ENCODE measurements around the gene AHNAK2. TPM values are rescaled to one million over a fixed set of nuclear protein-coding genes. Genes with fewer than 3 reads are reported as not detected.

The AHNAK2 gene
- total and polyA plus RNA-seq, 9 of the 15 experiments (the other 6 are each of a cell fraction or from before 2014, with no cell fraction given) = 0.04 to 0.09 (median 0.04) TPM; not detected in 6

DNA sequence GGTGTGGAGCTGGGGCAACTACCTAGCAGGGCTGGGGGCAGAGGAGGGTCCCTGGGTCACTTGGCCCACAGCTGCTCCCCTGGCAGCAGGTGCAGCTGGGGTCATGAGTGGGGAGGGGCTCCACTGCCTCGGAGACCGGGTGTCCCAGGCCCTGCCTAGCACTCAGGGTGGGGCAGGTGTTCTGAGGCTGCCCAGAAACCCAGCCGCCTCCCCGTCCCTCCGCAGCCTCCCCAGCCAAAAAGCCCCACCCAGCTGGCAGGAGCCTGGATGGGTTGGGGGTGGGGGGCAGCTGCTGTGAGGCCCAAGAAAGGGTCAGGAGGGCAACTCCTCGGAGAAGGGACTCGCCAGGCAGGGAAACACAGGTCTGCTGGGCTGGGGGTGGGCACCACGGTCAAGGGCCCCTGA, 11.2 kb downstream of the AHNAK2 start (continued):
- no peak for TF ChIP-seq PREB (CRISPR knock-in tag; IDR thresholded peaks at IDR 0.05)
- TF ChIP-seq ATF4 (CRISPR knock-in tag; IDR thresholded peaks at IDR 0.05) = no peak

- Histone ChIP-seq H3K9me3 (replicated peaks; ENCODE audit: control insufficient read depth, insufficient read depth, low read depth, low read length) (no peaks in the 10 kb centered on the region), H2AFZ (ENCODE audit: low read depth, low read length) (no peak overlapping the region), H3K27ac (ENCODE audit: extremely low read depth, low read depth, low read length) (no peak overlapping the region), H4K20me1 (replicated peaks; ENCODE audit: control insufficient read depth, insufficient read depth, low read length) (peaks cover 6% of the 10 kb centered on the region; the same call in 1 of the 2 replicates), H3K36me3 (ENCODE audit: control insufficient read depth, insufficient read depth, low read length) (no peaks in the 10 kb centered on the region), H3K27me3 (ENCODE audit: control insufficient read depth in 2 of 2, insufficient read depth in 2 of 2, low read length in 2 of 2) (peaks cover 5 to 45% of the 10 kb centered on the region in 2 experiments; a peak in 3 of 5 replicates), H3K4me3 (no peak overlapping the region), H3K9ac (ENCODE audit: insufficient read depth in 1 of 2, low read depth in 2 of 2, low read length in 2 of 2) (no peak overlapping the region), H3K4me2 (ENCODE audit: insufficient read depth, low read length) (no peak overlapping the region), H3K4me1 (replicated peaks in 1 of 2; ENCODE audit: control insufficient read depth in 2 of 2, insufficient read depth in 2 of 2, low read length in 2 of 2) (peaks cover 0 to 38% of the 10 kb centered on the region in 2 experiments; a peak in 3 of 5 replicates), H3K79me2 (ENCODE audit: control insufficient read depth, insufficient read depth, low read length) (no peaks in the 10 kb centered on the region), H3K9me1 (ENCODE audit: control insufficient read depth, insufficient read depth, low read length) (no peaks in the 10 kb centered on the region)
- intact Hi-C loops (cut with micrococcal nuclease) (no loop called here), in situ Hi-C loops (cut with MboI) (no loop called here)
- no TSS peak for BruUV-seq (replicated peaks)
- ATAC-seq (no peak), FAIRE-seq (no peak), DNase-seq (ENCODE audit: extremely low read depth in 1 of 4, low spot score in 3 of 4) (no peak)
- 0% methylated on average over 3 of the region's 9 CpGs for WGBS (ENCODE audit: insufficient coverage, low coverage, missing lambda C conversion rate)
- TF ChIP-seq ZNF24 (IDR thresholded peaks at IDR 0.05) = no peak
- TF ChIP-seq, protein P1, sequence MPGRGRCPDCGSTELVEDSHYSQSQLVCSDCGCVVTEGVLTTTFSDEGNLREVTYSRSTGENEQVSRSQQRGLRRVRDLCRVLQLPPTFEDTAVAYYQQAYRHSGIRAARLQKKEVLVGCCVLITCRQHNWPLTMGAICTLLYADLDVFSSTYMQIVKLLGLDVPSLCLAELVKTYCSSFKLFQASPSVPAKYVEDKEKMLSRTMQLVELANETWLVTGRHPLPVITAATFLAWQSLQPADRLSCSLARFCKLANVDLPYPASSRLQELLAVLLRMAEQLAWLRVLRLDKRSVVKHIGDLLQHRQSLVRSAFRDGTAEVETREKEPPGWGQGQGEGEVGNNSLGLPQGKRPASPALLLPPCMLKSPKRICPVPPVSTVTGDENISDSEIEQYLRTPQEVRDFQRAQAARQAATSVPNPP (IDR thresholded peaks at IDR 0.05; ENCODE audit: borderline replicate concordance, insufficient read depth, insufficient read length) = no peak
- no peak for TF ChIP-seq IRF2 (CRISPR knock-in tag; IDR thresholded peaks at IDR 0.05)
- TF ChIP-seq PHB (CRISPR knock-in tag; IDR thresholded peaks at IDR 0.05) = no peak
- TF ChIP-seq, protein P2, sequence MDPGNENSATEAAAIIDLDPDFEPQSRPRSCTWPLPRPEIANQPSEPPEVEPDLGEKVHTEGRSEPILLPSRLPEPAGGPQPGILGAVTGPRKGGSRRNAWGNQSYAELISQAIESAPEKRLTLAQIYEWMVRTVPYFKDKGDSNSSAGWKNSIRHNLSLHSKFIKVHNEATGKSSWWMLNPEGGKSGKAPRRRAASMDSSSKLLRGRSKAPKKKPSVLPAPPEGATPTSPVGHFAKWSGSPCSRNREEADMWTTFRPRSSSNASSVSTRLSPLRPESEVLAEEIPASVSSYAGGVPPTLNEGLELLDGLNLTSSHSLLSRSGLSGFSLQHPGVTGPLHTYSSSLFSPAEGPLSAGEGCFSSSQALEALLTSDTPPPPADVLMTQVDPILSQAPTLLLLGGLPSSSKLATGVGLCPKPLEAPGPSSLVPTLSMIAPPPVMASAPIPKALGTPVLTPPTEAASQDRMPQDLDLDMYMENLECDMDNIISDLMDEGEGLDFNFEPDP (CRISPR knock-in tag; IDR thresholded peaks at IDR 0.05) = no peak
- no peak for TF ChIP-seq DPF2 (IDR thresholded peaks at IDR 0.05)
- TF ChIP-seq, protein P3, sequence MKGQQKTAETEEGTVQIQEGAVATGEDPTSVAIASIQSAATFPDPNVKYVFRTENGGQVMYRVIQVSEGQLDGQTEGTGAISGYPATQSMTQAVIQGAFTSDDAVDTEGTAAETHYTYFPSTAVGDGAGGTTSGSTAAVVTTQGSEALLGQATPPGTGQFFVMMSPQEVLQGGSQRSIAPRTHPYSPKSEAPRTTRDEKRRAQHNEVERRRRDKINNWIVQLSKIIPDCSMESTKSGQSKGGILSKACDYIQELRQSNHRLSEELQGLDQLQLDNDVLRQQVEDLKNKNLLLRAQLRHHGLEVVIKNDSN (CRISPR knock-in tag; IDR thresholded peaks at IDR 0.05) = no peak
- no peak for TF ChIP-seq ARID2 (IDR thresholded peaks at IDR 0.05)
- ChIA-PET CTCF (ENCODE audit: low intra/inter-chr PET ratio) (no interaction called here), POLR2A (no interaction called here)
Measured at GRCh38 chr14:104966261-104966865, 11.8 kb downstream of the AHNAK2 start.

Measured in K562 (cell line).